ENCODE measurements around the gene DAP.
A peak's percentile ranks its signal among the peaks of the same experiment; 100 is the strongest.

Gene DAP

DNA sequence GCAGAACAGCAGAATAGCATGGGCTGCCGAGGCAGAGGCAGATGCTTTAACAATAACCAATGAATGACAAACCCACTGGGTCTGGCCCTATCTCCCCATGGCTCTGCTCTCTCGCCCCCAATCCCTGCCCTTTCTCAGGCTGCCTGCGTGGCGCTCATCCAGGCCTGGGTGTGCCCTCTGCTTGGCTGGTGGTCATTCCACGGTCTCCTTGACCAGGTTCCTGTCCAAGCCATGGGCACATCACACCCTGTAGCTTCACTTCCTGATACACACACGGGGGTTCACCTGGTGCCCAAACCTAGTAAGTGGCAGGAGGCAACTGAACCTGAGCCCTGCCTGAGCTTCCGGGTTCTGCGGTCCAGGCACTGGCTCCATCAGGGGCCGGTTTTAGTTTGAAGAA lies 87.6 kb downstream of the DAP start:
- Histone ChIP-seq H3K4me3 (ENCODE audit: low read depth, low read length) (no peak overlapping the region), H3K9me3 (no peaks in the 10 kb centered on the region), H3K4me1 (peaks cover 4% of the 10 kb centered on the region; the same call in 1 of the 2 replicates), H3K27me3 (no peaks in the 10 kb centered on the region), H3K36me3 (peaks cover 3% of the 10 kb centered on the region; the same call in 1 of the 2 replicates)
- TF ChIP-seq CTCF (IDR thresholded peaks at IDR 0.05; ENCODE audit: low read depth, low read length) = no peak
- DNase-seq = no peak

DNA sequence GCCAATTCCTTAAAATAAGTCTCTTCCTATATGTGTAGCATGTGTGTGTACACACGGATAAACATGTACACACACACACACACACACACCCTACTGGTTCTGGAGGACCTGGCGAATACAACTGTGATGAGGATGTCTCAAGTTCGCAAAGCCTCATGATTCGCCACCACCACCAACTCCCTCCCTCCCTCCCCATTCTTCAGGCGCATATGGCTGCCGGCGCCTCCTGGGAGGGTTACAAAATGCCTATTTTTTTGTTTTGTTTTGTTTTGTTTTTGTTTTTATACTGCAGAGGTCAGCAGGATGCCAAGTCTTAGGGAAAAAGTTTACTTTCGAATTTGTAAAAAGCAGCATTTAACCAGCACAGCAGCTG lies 88.0 kb downstream of the DAP start:
- no peak for DNase-seq
- Histone ChIP-seq H3K27me3 (no peaks in the 10 kb centered on the region), H3K9me3 (no peaks in the 10 kb centered on the region), H3K36me3 (peaks cover 2% of the 10 kb centered on the region; the same call in 1 of the 2 replicates), H3K4me3 (ENCODE audit: low read depth, low read length) (no peak overlapping the region), H3K4me1 (peaks cover 4% of the 10 kb centered on the region; the same call in 1 of the 2 replicates)
- TF ChIP-seq CTCF (IDR thresholded peaks at IDR 0.05; ENCODE audit: low read depth, low read length) = no peak

DNA sequence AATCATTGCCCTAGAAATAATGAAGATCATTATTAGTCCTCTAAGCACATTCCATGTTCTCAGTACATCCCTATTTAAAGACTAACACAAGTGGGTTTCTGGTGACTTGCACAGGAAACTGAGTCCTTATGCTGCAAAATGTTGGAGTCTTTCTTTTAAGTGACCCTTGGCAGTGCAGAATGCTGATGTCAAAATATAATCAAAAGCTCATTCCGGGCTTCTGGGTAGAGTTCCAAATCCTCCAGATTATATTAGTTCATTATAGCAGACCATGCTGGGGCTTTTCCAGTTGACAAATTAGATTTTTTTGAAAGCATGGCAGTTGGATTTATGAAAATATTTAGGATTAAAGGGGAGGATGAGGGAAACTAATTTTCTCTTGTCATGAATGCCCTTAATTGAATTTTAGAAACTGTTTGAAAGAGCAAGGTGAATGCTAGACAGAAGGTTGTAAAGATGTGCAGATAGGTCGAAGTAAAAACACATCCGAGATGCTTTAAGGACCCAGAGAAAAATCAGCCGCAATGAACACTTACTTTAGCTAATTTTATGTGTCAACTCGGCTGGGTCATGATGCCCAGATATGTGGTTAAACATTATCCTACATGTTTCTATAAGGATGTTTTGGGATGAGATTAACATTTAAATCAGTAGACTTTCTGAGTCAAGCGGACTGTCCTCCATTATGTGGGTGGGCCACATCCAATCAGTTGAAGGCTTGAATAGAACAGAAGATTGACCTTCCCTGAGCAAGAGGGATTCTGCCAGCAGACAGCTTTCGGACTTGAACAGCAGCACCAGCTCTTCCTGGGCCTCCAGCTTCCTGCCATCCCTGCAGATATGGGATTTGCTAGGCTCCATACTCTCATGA lies 88.7 kb downstream of the DAP start:
- Histone ChIP-seq H3K27me3 (no peaks in the 10 kb centered on the region), H3K9me3 (no peaks in the 10 kb centered on the region), H3K4me1 (peaks cover 4% of the 10 kb centered on the region; the same call in 1 of the 2 replicates), H3K4me3 (ENCODE audit: low read depth, low read length) (peak overlapping the region; percentile 17; the same call in 1 of the 2 replicates), H3K36me3 (no peaks in the 10 kb centered on the region)
- no peak for DNase-seq
- TF ChIP-seq CTCF (IDR thresholded peaks at IDR 0.05; ENCODE audit: low read depth, low read length) = no peak

GRCh38 chr5:10671041-10672008 lies 89.7 kb downstream of the DAP start:
- no peaks in the 10 kb centered on the region for H3K27me3 ChIP-seq
- no peak for TF ChIP-seq CTCF (IDR thresholded peaks at IDR 0.05; ENCODE audit: low read depth, low read length)
- DNase-seq = peak; percentile 6
- no peaks in the 10 kb centered on the region for H3K36me3 ChIP-seq
- peak overlapping the region; percentile 17 for H3K4me3 ChIP-seq (ENCODE audit: low read depth, low read length)
- no peaks in the 10 kb centered on the region for H3K9me3 ChIP-seq
- H3K4me1 ChIP-seq = peaks cover 4% of the 10 kb centered on the region; the same call in 1 of the 2 replicates

- H3K9me3 ChIP-seq = no peaks in the 10 kb centered on the region
- no peak overlapping the region for H3K4me3 ChIP-seq (ENCODE audit: low read depth, low read length)
- no peak for DNase-seq
- no peaks in the 10 kb centered on the region for H3K36me3 ChIP-seq
- peaks cover 4% of the 10 kb centered on the region; the same call in 1 of the 2 replicates for H3K4me1 ChIP-seq
- TF ChIP-seq CTCF (IDR thresholded peaks at IDR 0.05; ENCODE audit: low read depth, low read length) = no peak
- H3K27me3 ChIP-seq = no peaks in the 10 kb centered on the region
Observed at GRCh38 chr5:10669983-10670382, 91.1 kb downstream of the DAP start.

Measured in BE2C (cell line).